Measurements from ENCODE around the gene PLCXD1.
"Not testable (repeated sequence)": the region's sequence is repeated elsewhere in the genome, so short reads cannot be mapped to it uniquely, and the experiment has no call there.

- not testable (repeated sequence) for TF ChIP-seq CTCF (IDR thresholded peaks at IDR 0.05; ENCODE audit: insufficient read depth, low read depth, low read length); EZH2 (IDR thresholded peaks at IDR 0.05; ENCODE audit: insufficient read depth, low read length)
Measured at GRCh38 chrX:232278-232655, 48.9 kb upstream of the PLCXD1 start.
